Endothelial cell of umbilical vein (primary cell): ENCODE data around the gene SETBP1. TPM values are rescaled to one million over a fixed set of nuclear protein-coding genes. Genes with fewer than 3 reads are reported as not detected.

Experiments used
- BruUV-seq: library from RNA; stranded (reverse); fragments of 400-500 nt; replicated peaks from 2 replicates; lab custom pipeline; 2021; lab: Mats Ljungman, UMichigan
- CTCF ChIA-PET: fragments of 300-600, 350-600 bp; sonication (Branson Sonifier 250); formaldehyde crosslinking; loops from one replicate; lab custom pipeline; 2021; ENCODE audit warnings: antibody characterized with exemption, inconsistent platforms; lab: Charles Lee
- POLR2A ChIA-PET: fragments of 300-600, 350-600 bp; sonication (Branson Sonifier 250); formaldehyde crosslinking; loops from one replicate; lab custom pipeline; 2021; ENCODE audit warnings: antibody characterized with exemption, inconsistent platforms; lab: Charles Lee
- DNase-seq: peaks from one replicate; pipeline ENCODE4 v3.0.0-alpha.2; 2011; ENCODE audit warnings: low read depth, low spot score
- FAIRE-seq: peaks from 2 replicates; lab custom pipeline; 2011; peaks lifted over from hg19 to GRCh38; lab: Jason Lieb, UNC
- H2AFZ ChIP-seq: 2 replicates; pipeline ENCODE4 v1.6.0; 2012; ENCODE audit warnings: low read depth, low read length, control low read depth, inconsistent platforms
- H3K27ac ChIP-seq: 2 replicates; pipeline ENCODE4 v1.5.1; 2011; ENCODE audit warnings: low read depth, mild to moderate bottlenecking, control low read depth, low read length, moderate library complexity; ENCODE audit not compliant: insufficient read depth
- H3K27me3 ChIP-seq, 2 experiments: 2 replicates each; pipeline versions ENCODE4 v1.6.0 to v1.6.1; 2011; ENCODE audit warnings: low read length in 2 of 2, mixed read lengths in 1 of 2; ENCODE audit not compliant: control insufficient read depth in 2 of 2, insufficient read depth in 2 of 2
- H3K36me3 ChIP-seq, 2 experiments: 2 replicates in 1 of 2; 3 replicates in 1 of 2; pipeline ENCODE4 v1.5.1; 2011; ENCODE audit warnings: low read length in 2 of 2, mild to moderate bottlenecking in 1 of 2, moderate library complexity in 1 of 2; ENCODE audit not compliant: control insufficient read depth in 2 of 2, insufficient read depth in 2 of 2; ENCODE audit errors: extremely low read depth in 1 of 2
- H3K4me1 ChIP-seq: 3 replicates; pipeline ENCODE4 v1.5.1; 2011; ENCODE audit warnings: mild to moderate bottlenecking, low read length; ENCODE audit not compliant: control insufficient read depth, insufficient read depth; ENCODE audit errors: extremely low read depth
- H3K4me2 ChIP-seq: 2 replicates; pipeline ENCODE4 v1.6.1; 2011; ENCODE audit warnings: low read length, control low read depth, mixed read lengths; ENCODE audit not compliant: insufficient read depth
- H3K4me3 ChIP-seq, 3 experiments: fragments of 200-600 bp in 1 of 3; sonication (generic), shearing (Covaris generic) in 1 of 3; replicated peaks in 1 of 3; 2 replicates each; pipeline ENCODE4 v1.5.1; 2011 to 2016; ENCODE audit warnings: control low read depth in 3 of 3, low read length in 3 of 3, mild to moderate bottlenecking in 2 of 3, inconsistent platforms in 1 of 3, low read depth in 1 of 3, moderate library complexity in 1 of 3; ENCODE audit not compliant: insufficient read depth in 1 of 3
- H3K79me2 ChIP-seq: 2 replicates; pipeline ENCODE4 v1.6.0; 2012; ENCODE audit warnings: low read length, inconsistent platforms; ENCODE audit not compliant: control insufficient read depth, insufficient read depth
- H3K9ac ChIP-seq: replicated peaks from 2 replicates; pipeline ENCODE3; 2011; ENCODE audit warnings: low read length, control low read depth; ENCODE audit not compliant: insufficient read depth; ENCODE audit errors: extremely low read depth
- H3K9me1 ChIP-seq: replicated peaks from 3 replicates; pipeline ENCODE4 v1.6.0; 2011; ENCODE audit warnings: mild to moderate bottlenecking, low read length; ENCODE audit not compliant: control insufficient read depth, insufficient read depth; ENCODE audit errors: extremely low read depth
- H3K9me3 ChIP-seq: replicated peaks from 2 replicates; pipeline ENCODE4 v1.5.1; 2012; ENCODE audit warnings: low read length, inconsistent platforms; ENCODE audit not compliant: control insufficient read depth, insufficient read depth
- H4K20me1 ChIP-seq: replicated peaks from 2 replicates; pipeline ENCODE3; 2011; ENCODE audit warnings: mild to moderate bottlenecking, low read length; ENCODE audit not compliant: control insufficient read depth, insufficient read depth; ENCODE audit errors: extremely low read depth
- CTCF ChIP-seq, 2 donors: IDR thresholded peaks; 1 replicate in 1 of 2; 2 replicates in 1 of 2; pipeline ENCODE4 v1.5.1; 2011; ENCODE audit warnings: low read length in 2 of 2, mild to moderate bottlenecking in 2 of 2, moderate library complexity in 2 of 2, control low read depth in 1 of 2, inconsistent platforms in 1 of 2, low read depth in 1 of 2; ENCODE audit not compliant: insufficient read depth in 1 of 2; ENCODE audit errors: extremely low read depth in 1 of 2
- EZH2 ChIP-seq: IDR thresholded peaks from 2 replicates; pipeline ENCODE4 v1.6.1; 2012; ENCODE audit warnings: borderline replicate concordance, low read depth, mild to moderate bottlenecking, moderate library complexity, low read length, inconsistent platforms; ENCODE audit not compliant: severe bottlenecking
- FOS ChIP-seq: IDR thresholded peaks from 2 replicates; pipeline ENCODE4 v1.6.1; 2011; ENCODE audit warnings: mild to moderate bottlenecking, low read length, moderate library complexity, borderline replicate concordance; ENCODE audit not compliant: insufficient read depth
- GATA2 ChIP-seq: IDR thresholded peaks from 2 replicates; pipeline ENCODE4 v1.7.0; 2011; ENCODE audit warnings: low read depth, mild to moderate bottlenecking, moderate library complexity, mixed read lengths, low read length; ENCODE audit not compliant: insufficient read length, insufficient read depth
- JUN ChIP-seq: IDR thresholded peaks from 2 replicates; pipeline ENCODE4 v1.6.1; 2011; ENCODE audit warnings: borderline replicate concordance, low read depth; ENCODE audit not compliant: insufficient read length, insufficient read depth
- MAX ChIP-seq: IDR thresholded peaks from 2 replicates; pipeline ENCODE4 v1.6.1; 2011; ENCODE audit not compliant: insufficient read depth, insufficient read length
- MYC ChIP-seq: IDR thresholded peaks from one replicate; pipeline ENCODE4 v1.6.1; 2011; ENCODE audit warnings: mild to moderate bottlenecking, low read depth, low read length
- POLR2A ChIP-seq: IDR thresholded peaks from 2 replicates; pipeline ENCODE4 v1.6.1; 2012; ENCODE audit warnings: low read depth, mild to moderate bottlenecking, control low read depth, low read length
- POLR2AphosphoS5 ChIP-seq: IDR thresholded peaks from 2 replicates; pipeline ENCODE4 v1.6.1; 2012; ENCODE audit warnings: low read depth, mild to moderate bottlenecking, control low read depth, low read length, moderate library complexity; ENCODE audit not compliant: insufficient read depth
- dilution Hi-C: fragments of 300-500 bp; cut with MboI; formaldehyde crosslinking; loops from one replicate; pipeline ENCODE4 v1.15.0; 2019; ENCODE audit warnings: low sequenced_read_pairs; ENCODE audit not compliant: extremely low pct_ligation_motif_present
- intact Hi-C: fragments of 100-400 bp; cut with micrococcal nuclease; formaldehyde crosslinking; loops from one replicate; pipeline ENCODE4 v1.10.0; 2022
- polyA plus RNA-seq, 4 experiments: library from polyadenylated mRNA; depleted of rRNA in 3 of 4; stranded (reverse) in 3 of 4; unstranded in 1 of 4; fragments of >200 nt; gene quantifications; 2 replicates each; pipeline versions ENCODE4 v1.2.1 to v1.2.3, GENCODE V29; 2011 to 2012; ENCODE audit warnings: missing spikeins in 1 of 4
- total RNA-seq: library from RNA; stranded (reverse); gene quantifications from 2 replicates; pipeline ENCODE4 v1.2.3, GENCODE V29; 2021

Gene SETBP1
- total and polyA plus RNA-seq, 2 donors (not counting 3 experiments of a cell fraction or from before 2014, with no cell fraction given): 0.76 to 3.1 TPM

- TF ChIP-seq CTCF (IDR thresholded peaks at IDR 0.05; ENCODE audit: extremely low read depth in 1 of 2, insufficient read depth in 1 of 2, low read depth in 1 of 2, low read length in 2 of 2): no peak
- TF ChIP-seq EZH2: no peak
- no peak for TF ChIP-seq FOS
- no peak for TF ChIP-seq GATA2
- TF ChIP-seq MYC: no peak
- TF ChIP-seq POLR2AphosphoS5: no peak
- TF ChIP-seq JUN: no peak
- no peak for TF ChIP-seq POLR2A
- no peak for TF ChIP-seq MAX
- dilution Hi-C loops: no loop called here
- POLR2A ChIA-PET: no interaction called here
These were observed 388.9 kb downstream of the SETBP1 start for GRCh38 chr18:45069546-45069945.

More at GRCh38 chr18:45069546-45069945, 388.9 kb downstream of the SETBP1 start:
- DNase-seq (no peak), FAIRE-seq (no peak)
- intact Hi-C loops: no loop called here
- no peaks in the 10 kb centered on the region for H3K36me3 ChIP-seq
- CTCF ChIA-PET: no interaction called here
- no peak overlapping the region for H2AFZ ChIP-seq
- no peak overlapping the region for H3K4me3 ChIP-seq
- H3K79me2 ChIP-seq: no peaks in the 10 kb centered on the region
- no peaks in the 10 kb centered on the region for H3K9me1 ChIP-seq
- H4K20me1 ChIP-seq: no peaks in the 10 kb centered on the region
- no peaks in the 10 kb centered on the region for H3K27me3 ChIP-seq
- H3K9ac ChIP-seq: no peak overlapping the region
- no peak overlapping the region for H3K27ac ChIP-seq
- BruUV-seq: no TSS peak
- H3K4me1 ChIP-seq: no peaks in the 10 kb centered on the region
- no peaks in the 10 kb centered on the region for H3K9me3 ChIP-seq
- no peak overlapping the region for H3K4me2 ChIP-seq
